Activated T-cell treated with anti-CD3 and anti-CD28 coated beads for 24 hours (primary cell): Measurements from ENCODE around the gene CDK19.
"Not testable (repeated sequence)": the region's sequence is repeated elsewhere in the genome, so short reads cannot be mapped to it uniquely, and the experiment has no call there.

Experiments
- DNase-seq: peaks from one replicate; pipeline ENCODE4 v3.0.0-alpha.2; 2020; ENCODE audit warnings: low read depth

CDK19 gene

GRCh38 chr6:110620065-110620464 is 195.2 kb downstream of the CDK19 start:
- DNase-seq: no peak

GRCh38 chr6:110619275-110619908 is 195.9 kb downstream of the CDK19 start:
- DNase-seq: no peak

- no peak for DNase-seq
Observed at GRCh38 chr6:110618591-110619267, 196.5 kb downstream of the CDK19 start.

GRCh38 chr6:110617057-110617456 is 198.2 kb downstream of the CDK19 start:
- no peak for DNase-seq

GRCh38 chr6:110615722-110616121 is 199.5 kb downstream of the CDK19 start:
- no peak for DNase-seq

GRCh38 chr6:110614586-110614985 is 200.7 kb downstream of the CDK19 start:
- DNase-seq: no peak

GRCh38 chr6:110614106-110614505 is 201.2 kb downstream of the CDK19 start:
- DNase-seq: no peak

- DNase-seq: no peak
Observed at GRCh38 chr6:110613356-110613755, 201.9 kb downstream of the CDK19 start.

GRCh38 chr6:110612298-110612697 is 203.0 kb downstream of the CDK19 start:
- DNase-seq: no peak

- DNase-seq: no peak
Observed at GRCh38 chr6:110609101-110609500, 206.2 kb downstream of the CDK19 start.

- no peak for DNase-seq
Observed at GRCh38 chr6:110608151-110608550, 207.1 kb downstream of the CDK19 start.

- no peak for DNase-seq
Observed at GRCh38 chr6:110606151-110606550, 209.1 kb downstream of the CDK19 start.

GRCh38 chr6:110600640-110601039 is 214.6 kb downstream of the CDK19 start:
- DNase-seq: not testable (repeated sequence)

GRCh38 chr6:110597761-110598160 is 217.5 kb downstream of the CDK19 start:
- no peak for DNase-seq

- no peak for DNase-seq
Observed at GRCh38 chr6:110596354-110596753, 218.9 kb downstream of the CDK19 start.

GRCh38 chr6:110595112-110595511 is 220.2 kb downstream of the CDK19 start:
- no peak for DNase-seq

GRCh38 chr6:110593637-110594036 is 221.6 kb downstream of the CDK19 start:
- DNase-seq: no peak

- no peak for DNase-seq
Observed at GRCh38 chr6:110592765-110593164, 222.5 kb downstream of the CDK19 start.

- DNase-seq: no peak
Observed at GRCh38 chr6:110590821-110591351, 224.4 kb downstream of the CDK19 start.

- DNase-seq: no peak
Observed at GRCh38 chr6:110589865-110590513, 225.3 kb downstream of the CDK19 start.

GRCh38 chr6:110587328-110587727 is 227.9 kb downstream of the CDK19 start:
- DNase-seq: no peak

- DNase-seq: no peak
Observed at GRCh38 chr6:110581679-110582078, 233.6 kb downstream of the CDK19 start.

GRCh38 chr6:110577596-110578167 is 237.6 kb downstream of the CDK19 start:
- not testable (repeated sequence) for DNase-seq
